OCI-LY3 (cell line): Measurements from ENCODE around the gene KRT15.

Source experiments
- H2AFZ ChIP-seq: fragments of 200-600, 300-600 bp; shearing (Covaris generic); 2 replicates; pipeline ENCODE4 v1.6.0; 2014; ENCODE audit warnings: antibody characterized with exemption, low read depth, low read length
- H3K27ac ChIP-seq: fragments of 200-600, 300-600 bp; sonication (generic); 2 replicates; pipeline ENCODE4 v1.5.1; 2014; ENCODE audit warnings: mild to moderate bottlenecking, low read length, moderate library complexity, mixed read lengths
- H3K27me3 ChIP-seq: fragments of 200-600, 300-600 bp; sonication (generic); 2 replicates; pipeline ENCODE4 v1.6.1; 2014; ENCODE audit warnings: low read depth, low read length, mixed read lengths
- H3K36me3 ChIP-seq: fragments of 200-600, 300-600 bp; sonication (generic); replicated peaks from 2 replicates; pipeline ENCODE3; 2014; ENCODE audit warnings: low read depth, low read length, mixed read lengths
- H3K4me1 ChIP-seq: fragments of 300-600, 200-600 bp; sonication (generic); 2 replicates; pipeline ENCODE4 v1.6.1; 2014; ENCODE audit warnings: low read length, mixed read lengths
- H3K4me2 ChIP-seq: fragments of 200-600, 300-600 bp; sonication (generic); 2 replicates; pipeline ENCODE4 v1.6.1; 2014; ENCODE audit warnings: low read length, mixed read lengths
- H3K4me3 ChIP-seq: fragments of 300-600, 200-600 bp; sonication (generic); 2 replicates; pipeline ENCODE4 v1.5.1; 2014; ENCODE audit warnings: antibody characterized with exemption, mild to moderate bottlenecking, low read length, moderate library complexity
- H3K79me2 ChIP-seq: fragments of 300-600, 200-600 bp; shearing (Covaris generic); 2 replicates; pipeline ENCODE4 v1.6.1; 2014; ENCODE audit warnings: mild to moderate bottlenecking, low read length, mixed read lengths
- H3K9ac ChIP-seq: fragments of 300-600, 200-600 bp; shearing (Covaris generic); 2 replicates; pipeline ENCODE4 v1.6.0; 2014; ENCODE audit warnings: mild to moderate bottlenecking, low read length, moderate library complexity
- H3K9me3 ChIP-seq: fragments of 200-600, 300-600 bp; shearing (Covaris generic); 2 replicates; pipeline ENCODE4 v1.6.1; 2014; ENCODE audit warnings: low read length, mixed read lengths; ENCODE audit not compliant: insufficient read depth
- H4K20me1 ChIP-seq: fragments of 200-600, 300-600 bp; sonication (generic); 2 replicates; pipeline ENCODE4 v1.6.1; 2016; ENCODE audit warnings: low read length, mixed read lengths; ENCODE audit not compliant: insufficient read depth
- EZH2phosphoT487 ChIP-seq: fragments of 200-600 bp; shearing (Covaris generic); IDR thresholded peaks from 2 replicates; pipeline ENCODE4 v1.6.1; 2018; ENCODE audit warnings: antibody characterized with exemption, mixed run types, low read depth
- TF ChIP-seq, protein P1 (sequence below): fragments of 200-600, 300-600 bp; sonication (generic); IDR thresholded peaks from 2 replicates; pipeline ENCODE4 v1.5.1; 2014; ENCODE audit warnings: antibody characterized with exemption, low read length, low read depth

The KRT15 gene

DNA sequence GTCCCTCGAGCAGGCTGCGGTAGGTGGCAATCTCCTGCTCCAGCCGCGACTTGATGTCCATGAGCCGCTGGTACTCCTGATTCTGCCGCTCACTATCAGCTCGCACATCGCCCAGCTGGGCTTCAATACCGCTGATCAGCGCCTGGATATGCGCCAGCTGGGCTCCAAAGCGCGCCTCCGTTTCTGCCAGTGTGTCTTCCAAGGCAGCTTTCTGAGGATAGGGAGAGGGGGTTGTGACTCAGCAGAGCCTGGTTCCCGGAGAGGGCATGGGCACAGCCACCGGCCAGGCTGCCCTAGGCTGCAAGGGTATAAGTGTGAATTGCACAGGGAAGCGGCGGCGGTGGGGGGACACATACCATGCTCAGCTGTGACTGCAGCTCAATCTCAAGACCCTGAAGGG is 5.1 kb upstream of the KRT15 start:
- Histone ChIP-seq H3K9me3 (no peaks in the 10 kb centered on the region), H3K27me3 (peaks cover 5% of the 10 kb centered on the region; the same call in 1 of the 2 replicates), H3K4me2 (no peak overlapping the region), H3K79me2 (no peaks in the 10 kb centered on the region), H3K9ac (no peak overlapping the region), H4K20me1 (no peaks in the 10 kb centered on the region), H3K36me3 (no peaks in the 10 kb centered on the region), H3K4me1 (no peaks in the 10 kb centered on the region), H2AFZ (no peak overlapping the region), H3K4me3 (no peak overlapping the region), H3K27ac (no peak overlapping the region)
- TF ChIP-seq EZH2phosphoT487 = no peak
- TF ChIP-seq, protein P1, sequence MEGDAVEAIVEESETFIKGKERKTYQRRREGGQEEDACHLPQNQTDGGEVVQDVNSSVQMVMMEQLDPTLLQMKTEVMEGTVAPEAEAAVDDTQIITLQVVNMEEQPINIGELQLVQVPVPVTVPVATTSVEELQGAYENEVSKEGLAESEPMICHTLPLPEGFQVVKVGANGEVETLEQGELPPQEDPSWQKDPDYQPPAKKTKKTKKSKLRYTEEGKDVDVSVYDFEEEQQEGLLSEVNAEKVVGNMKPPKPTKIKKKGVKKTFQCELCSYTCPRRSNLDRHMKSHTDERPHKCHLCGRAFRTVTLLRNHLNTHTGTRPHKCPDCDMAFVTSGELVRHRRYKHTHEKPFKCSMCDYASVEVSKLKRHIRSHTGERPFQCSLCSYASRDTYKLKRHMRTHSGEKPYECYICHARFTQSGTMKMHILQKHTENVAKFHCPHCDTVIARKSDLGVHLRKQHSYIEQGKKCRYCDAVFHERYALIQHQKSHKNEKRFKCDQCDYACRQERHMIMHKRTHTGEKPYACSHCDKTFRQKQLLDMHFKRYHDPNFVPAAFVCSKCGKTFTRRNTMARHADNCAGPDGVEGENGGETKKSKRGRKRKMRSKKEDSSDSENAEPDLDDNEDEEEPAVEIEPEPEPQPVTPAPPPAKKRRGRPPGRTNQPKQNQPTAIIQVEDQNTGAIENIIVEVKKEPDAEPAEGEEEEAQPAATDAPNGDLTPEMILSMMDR = no peak

DNA sequence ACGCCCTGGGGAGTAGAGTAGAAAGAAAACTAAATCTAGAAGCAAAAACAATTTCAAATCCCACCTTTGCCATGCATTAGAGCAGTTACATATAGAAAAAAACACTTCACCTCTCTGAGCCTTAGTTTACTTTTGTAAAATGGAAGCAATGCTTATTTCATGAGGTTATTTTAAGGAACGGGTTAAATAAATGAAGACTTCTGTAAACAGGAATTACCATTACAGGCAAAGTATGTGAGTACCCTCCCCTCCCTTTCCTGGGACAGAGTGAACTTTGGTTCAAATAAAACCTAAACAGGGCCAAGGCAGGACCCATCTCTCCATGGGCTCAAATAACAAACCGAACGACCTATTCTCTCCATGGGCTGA is 4.5 kb upstream of the KRT15 start:
- Histone ChIP-seq H3K4me2 (no peak overlapping the region), H4K20me1 (no peaks in the 10 kb centered on the region), H3K27me3 (peaks cover 9% of the 10 kb centered on the region), H3K9me3 (no peaks in the 10 kb centered on the region), H3K27ac (no peak overlapping the region), H3K4me3 (no peak overlapping the region), H3K9ac (no peak overlapping the region), H3K36me3 (no peaks in the 10 kb centered on the region), H3K79me2 (no peaks in the 10 kb centered on the region), H3K4me1 (no peaks in the 10 kb centered on the region), H2AFZ (no peak overlapping the region)
- TF ChIP-seq, protein P1 = no peak
- no peak for TF ChIP-seq EZH2phosphoT487

DNA sequence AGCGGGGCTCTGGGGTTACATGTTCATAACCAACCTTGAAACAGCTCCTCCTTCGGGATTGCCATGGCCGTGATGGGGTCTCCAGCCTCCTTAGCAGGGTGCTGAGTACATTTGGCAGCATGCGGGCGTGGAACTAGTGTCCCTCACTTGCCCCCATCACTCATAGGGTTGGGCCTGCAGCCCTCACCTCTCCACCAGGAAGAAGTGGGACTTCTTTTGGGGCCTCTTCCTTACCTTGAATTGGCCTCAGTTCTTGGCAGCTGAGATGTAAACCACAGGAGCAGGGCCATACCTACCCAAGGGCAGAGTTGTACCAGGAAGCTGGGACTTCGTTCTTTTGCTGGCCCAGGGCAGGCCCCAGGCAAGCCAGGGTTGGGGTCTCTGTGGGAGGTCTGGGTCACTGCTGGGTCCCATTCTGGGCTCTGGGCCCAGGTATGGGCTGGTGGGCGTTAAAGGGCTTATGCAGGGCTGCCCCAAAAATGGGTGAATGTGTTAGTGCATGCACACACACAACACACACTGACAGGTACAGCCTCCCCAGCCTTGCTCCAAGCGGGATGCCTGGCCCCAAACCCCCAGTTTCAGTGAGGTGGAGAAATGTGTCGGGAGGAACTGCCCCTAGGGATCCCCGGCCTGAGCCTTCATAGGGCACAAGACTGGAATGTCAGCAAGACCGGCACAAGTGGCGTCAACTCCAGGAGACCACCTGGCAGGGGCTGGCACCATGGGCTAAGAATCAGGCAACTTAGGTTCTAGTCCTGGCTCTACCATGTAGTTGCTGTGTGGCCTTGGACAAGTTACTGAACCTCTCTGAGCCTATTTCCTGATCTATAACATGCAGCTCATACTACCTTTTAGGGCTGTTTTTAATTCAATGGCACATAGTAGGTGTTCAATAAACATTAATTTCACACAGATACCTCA is 3.9 kb upstream of the KRT15 start:
- Histone ChIP-seq H3K36me3 (no peaks in the 10 kb centered on the region), H3K4me1 (no peaks in the 10 kb centered on the region), H3K4me3 (no peak overlapping the region), H3K4me2 (no peak overlapping the region), H3K27ac (no peak overlapping the region), H3K9me3 (no peaks in the 10 kb centered on the region), H3K9ac (no peak overlapping the region), H3K27me3 (peaks cover 9% of the 10 kb centered on the region), H3K79me2 (no peaks in the 10 kb centered on the region), H2AFZ (no peak overlapping the region), H4K20me1 (no peaks in the 10 kb centered on the region)
- no peak for TF ChIP-seq EZH2phosphoT487
- TF ChIP-seq, protein P1 = no peak

GRCh38 chr17:41521574-41522261 is 3.0 kb upstream of the KRT15 start:
- no peak overlapping the region for H2AFZ ChIP-seq
- no peaks in the 10 kb centered on the region for H3K79me2 ChIP-seq
- H3K9ac ChIP-seq = no peak overlapping the region
- no peak overlapping the region for H3K4me3 ChIP-seq
- TF ChIP-seq, protein P1 = no peak
- no peak for TF ChIP-seq EZH2phosphoT487
- H3K4me2 ChIP-seq = no peak overlapping the region
- no peaks in the 10 kb centered on the region for H3K9me3 ChIP-seq
- no peaks in the 10 kb centered on the region for H3K36me3 ChIP-seq
- peaks cover 9% of the 10 kb centered on the region for H3K27me3 ChIP-seq
- no peaks in the 10 kb centered on the region for H4K20me1 ChIP-seq
- no peak overlapping the region for H3K27ac ChIP-seq
- no peaks in the 10 kb centered on the region for H3K4me1 ChIP-seq
